ENCODE results near the gene DNAJC7. TPM values are rescaled to one million over a fixed set of nuclear protein-coding genes. Genes with fewer than 3 reads are reported as not detected.
"Not testable (repeated sequence)": the region's sequence is repeated elsewhere in the genome, so short reads cannot be mapped to it uniquely, and the experiment has no call there.

Gene DNAJC7
- total RNA-seq, 3 donors from 2014 or later (not counting 1 experiment from before 2014, with no cell fraction given) = 123 to 159 (median 149) TPM

- peaks cover 29% of the 10 kb centered on the region for H3K4me1 ChIP-seq (ENCODE audit: control insufficient read depth, insufficient read depth, low read length)
- H3K9me3 Mint-ChIP-seq = no peaks in the 10 kb centered on the region
- no peak overlapping the region for H3K27ac Mint-ChIP-seq
- H3K4me1 Mint-ChIP-seq = peaks cover 18 to 28% of the 10 kb centered on the region in 2 donors
- no peak for DNase-seq
- H3K27ac ChIP-seq (ENCODE audit: low read length) = no peak overlapping the region
- H3K27me3 ChIP-seq (ENCODE audit: control insufficient read depth, insufficient read depth, low read length) = no peaks in the 10 kb centered on the region
- no peak for ATAC-seq
- no peak overlapping the region for H3K4me3 ChIP-seq (ENCODE audit: low read length)
- H3K27me3 Mint-ChIP-seq (ENCODE audit: low read depth in 2 of 2) = no peaks in the 10 kb centered on the region
- no peak for TF ChIP-seq CTCF (IDR thresholded peaks at IDR 0.05)
- no peak overlapping the region for H3K4me3 Mint-ChIP-seq
- H3K9me3 ChIP-seq (ENCODE audit: control insufficient read depth, insufficient read depth, low read length) = no peaks in the 10 kb centered on the region
- intact Hi-C loops (cut with micrococcal nuclease) = loop anchor here (1.0 kb wide), 1 partner anchor 90 kb away; no protein-coding TSS in a partner anchor
- WGBS (ENCODE audit: insufficient coverage) = 93% methylated on average over 3 of the region's 3 CpGs
- H3K36me3 ChIP-seq (ENCODE audit: control insufficient read depth, insufficient read depth, low read length) = peaks cover 18% of the 10 kb centered on the region
- no peaks in the 10 kb centered on the region for H3K36me3 Mint-ChIP-seq
These were observed 8.7 kb upstream of the DNAJC7 start for GRCh38 chr17:42025936-42026335.

DNA sequence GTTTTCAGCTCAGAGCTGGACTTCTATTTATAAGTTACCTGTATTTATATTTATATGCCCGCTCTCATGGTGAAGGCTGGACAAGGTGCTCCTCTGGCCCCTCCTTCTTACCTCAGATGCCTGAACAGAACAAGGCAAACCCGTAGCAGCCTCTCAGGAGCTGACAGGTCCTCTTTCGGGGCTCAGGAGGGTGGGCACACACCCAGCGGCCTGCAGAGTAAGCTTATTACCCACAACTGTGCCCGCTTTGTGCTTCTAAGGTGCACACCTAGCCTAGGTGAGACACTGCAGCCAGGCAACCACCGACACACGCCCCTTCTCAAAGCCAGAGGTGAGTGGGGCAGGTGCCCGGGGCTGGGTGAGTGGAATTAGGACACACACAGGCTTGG is 7.9 kb upstream of the DNAJC7 start:
- TF ChIP-seq CTCF (IDR thresholded peaks at IDR 0.05) = peak; percentile 55
- H3K27ac Mint-ChIP-seq = peak overlapping the region; percentile 43 to 84
- no peak for DNase-seq

GRCh38 chr17:42023524-42024349 is 6.5 kb upstream of the DNAJC7 start:
- Histone ChIP-seq H3K27ac (ENCODE audit: low read length) (peak overlapping the region; percentile 16), H3K9me3 (ENCODE audit: control insufficient read depth, insufficient read depth, low read length) (no peaks in the 10 kb centered on the region), H3K27me3 (ENCODE audit: control insufficient read depth, insufficient read depth, low read length) (no peaks in the 10 kb centered on the region), H3K4me1 (ENCODE audit: control insufficient read depth, insufficient read depth, low read length) (peaks cover 43% of the 10 kb centered on the region), H3K4me3 (ENCODE audit: low read length) (no peak overlapping the region), H3K36me3 (ENCODE audit: control insufficient read depth, insufficient read depth, low read length) (peaks cover 18% of the 10 kb centered on the region)
- no peak overlapping the region for H3K27ac Mint-ChIP-seq
- no peak overlapping the region for H3K4me3 Mint-ChIP-seq
- no peaks in the 10 kb centered on the region for H3K9me3 Mint-ChIP-seq
- peaks cover 37 to 47% of the 10 kb centered on the region in 2 donors for H3K4me1 Mint-ChIP-seq
- no peak for ATAC-seq
- no peak for TF ChIP-seq CTCF (IDR thresholded peaks at IDR 0.05)
- intact Hi-C loops (cut with micrococcal nuclease) = no loop called here
- no peak for DNase-seq
- 93% methylated on average over 15 of the region's 15 CpGs for WGBS (ENCODE audit: insufficient coverage)
- H3K36me3 Mint-ChIP-seq = no peaks in the 10 kb centered on the region
- no peaks in the 10 kb centered on the region for H3K27me3 Mint-ChIP-seq (ENCODE audit: low read depth in 2 of 2)

More for the DNA sequence above, 7.9 kb upstream of the DNAJC7 start:
- Histone ChIP-seq H3K4me1 (ENCODE audit: control insufficient read depth, insufficient read depth, low read length) (peaks cover 36% of the 10 kb centered on the region), H3K9me3 (ENCODE audit: control insufficient read depth, insufficient read depth, low read length) (no peaks in the 10 kb centered on the region), H3K4me3 (ENCODE audit: low read length) (no peak overlapping the region), H3K27me3 (ENCODE audit: control insufficient read depth, insufficient read depth, low read length) (no peaks in the 10 kb centered on the region), H3K27ac (ENCODE audit: low read length) (no peak overlapping the region), H3K36me3 (ENCODE audit: control insufficient read depth, insufficient read depth, low read length) (peaks cover 18% of the 10 kb centered on the region)
- Mint-ChIP-seq H3K36me3 (no peaks in the 10 kb centered on the region), H3K4me1 (peaks cover 25 to 35% of the 10 kb centered on the region in 2 donors), H3K27me3 (ENCODE audit: low read depth in 2 of 2) (no peaks in the 10 kb centered on the region), H3K4me3 (no peak overlapping the region), H3K9me3 (no peaks in the 10 kb centered on the region)
- WGBS (ENCODE audit: insufficient coverage) = 61% methylated on average over 8 of the region's 8 CpGs
- intact Hi-C loops (cut with micrococcal nuclease) = loop anchor here (1.0 kb wide), 1 partner anchor 91 kb away; no protein-coding TSS in a partner anchor
- ATAC-seq = no peak

GRCh38 chr17:42020845-42021244 is 3.6 kb upstream of the DNAJC7 start:
- H3K4me1 Mint-ChIP-seq = peaks cover 65 to 67% of the 10 kb centered on the region in 2 donors
- peak overlapping the region; percentile 82 to 99 for H3K27ac Mint-ChIP-seq
- WGBS (ENCODE audit: insufficient coverage) = 86% methylated on average over 8 of the region's 8 CpGs
- H3K4me3 ChIP-seq (ENCODE audit: low read length); H3K9me3 ChIP-seq (ENCODE audit: control insufficient read depth, insufficient read depth, low read length); H3K27me3 ChIP-seq (ENCODE audit: control insufficient read depth, insufficient read depth, low read length); DNase-seq; intact Hi-C loops (cut with micrococcal nuclease); H3K9me3 Mint-ChIP-seq; H3K27ac ChIP-seq (ENCODE audit: low read length); H3K27me3 Mint-ChIP-seq (ENCODE audit: low read depth in 2 of 2); H3K36me3 Mint-ChIP-seq; ATAC-seq: not testable (repeated sequence)
- Histone ChIP-seq H3K4me1 (ENCODE audit: control insufficient read depth, insufficient read depth, low read length) (peaks cover 55% of the 10 kb centered on the region), H3K36me3 (ENCODE audit: control insufficient read depth, insufficient read depth, low read length) (peaks cover 18% of the 10 kb centered on the region)
- H3K4me3 Mint-ChIP-seq = peak overlapping the region; percentile 99

Measured in natural killer cell (primary cell).